NT2/D1 (cell line): Measurements from ENCODE around the gene NYNRIN.

Source experiments
- SUZ12 ChIP-seq: IDR thresholded peaks from 2 replicates; pipeline ENCODE4 v1.6.1; 2011; ENCODE audit not compliant: insufficient read length, insufficient read depth; ENCODE audit errors: extremely low read depth
- YY1 ChIP-seq: IDR thresholded peaks from 2 replicates; pipeline ENCODE4 v1.6.1; 2011; ENCODE audit not compliant: insufficient read length, insufficient read depth

DNA sequence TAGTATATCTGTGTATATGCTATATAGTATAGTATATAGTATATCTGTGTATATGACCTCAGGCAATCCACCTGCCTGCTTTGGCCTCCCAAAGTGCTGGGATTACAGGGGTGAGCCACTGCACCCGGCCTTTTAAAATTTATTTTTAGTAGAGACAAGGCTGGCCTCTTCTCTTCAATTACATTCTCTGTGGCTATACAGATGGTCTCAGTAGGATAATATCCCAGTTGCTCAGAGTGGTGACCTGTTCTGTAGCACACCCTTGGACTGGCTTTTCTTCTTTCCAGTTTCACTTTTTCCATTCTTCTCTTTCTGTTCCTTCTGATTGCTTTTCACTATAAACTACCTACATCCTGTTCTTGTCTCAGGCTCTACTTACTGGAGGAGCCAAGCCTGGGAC lies 34.0 kb upstream of the NYNRIN start:
- TF ChIP-seq YY1 = no peak
- TF ChIP-seq SUZ12 = no peak
